Mesothelial cell of epicardium (in vitro differentiated cells): ENCODE measurements around the gene ZNF630. TPM values are rescaled to one million over a fixed set of nuclear protein-coding genes. Genes with fewer than 3 reads are reported as not detected.
"Not testable (repeated sequence)": the region's sequence is repeated elsewhere in the genome, so short reads cannot be mapped to it uniquely, and the experiment has no call there.

Source experiments
- DNase-seq, 2 experiments: peaks; one replicate each; pipeline ENCODE4 v3.0.0; 2021; ENCODE audit warnings: low spot score in 2 of 2; ENCODE audit not compliant: unreplicated experiment in 2 of 2
- H3K27ac Mint-ChIP-seq: 2 replicates; pipeline ENCODE4 v1.8.0; 2021; ENCODE audit warnings: mixed read lengths
- H3K27me3 Mint-ChIP-seq: 2 replicates; pipeline ENCODE4 v1.8.0; 2021; ENCODE audit warnings: low read depth, mixed read lengths
- H3K36me3 Mint-ChIP-seq: 2 replicates; pipeline ENCODE4 v1.8.0; 2021; ENCODE audit warnings: mixed read lengths
- H3K4me1 Mint-ChIP-seq: 2 replicates; pipeline ENCODE4 v1.8.0; 2021; ENCODE audit warnings: mixed read lengths
- H3K4me3 Mint-ChIP-seq: 2 replicates; pipeline ENCODE4 v1.8.0; 2021; ENCODE audit warnings: mild to moderate bottlenecking, moderate library complexity, mixed read lengths
- H3K9me3 Mint-ChIP-seq: 2 replicates; pipeline ENCODE4 v1.8.0; 2021; ENCODE audit warnings: mixed read lengths
- CTCF ChIP-seq: fragments of 200-600 bp; sonication (generic); IDR thresholded peaks from one replicate; pipeline ENCODE4 v1.5.0; 2021; ENCODE audit warnings: antibody characterized with exemption; ENCODE audit not compliant: unreplicated experiment
- total RNA-seq: library from RNA; stranded (reverse); gene quantifications from 3 replicates; pipeline ENCODE4 v1.2.1, GENCODE V29; 2021

Gene ZNF630
- 5.3 to 6.6 TPM (median 5.8 TPM) in 3 replicates for total RNA-seq

GRCh38 chrX:48071064-48071985, at the start of gene ZNF630:
Gene ZNF630, minus strand, starts transcription at chrX:48071640. Its CDS starts 4,754 bp downstream, at chrX:48066886.
- peak; percentile 46 to 65 for DNase-seq
- H3K27ac Mint-ChIP-seq: peak within 1 kb of the TSS; percentile 94
- peaks cover 13% of the 10 kb centered on the region for H3K4me1 Mint-ChIP-seq
- peak within 1 kb of the TSS; percentile 85 for H3K4me3 Mint-ChIP-seq
- no peaks in the 10 kb centered on the region for H3K27me3 Mint-ChIP-seq
- H3K9me3 Mint-ChIP-seq: peaks cover 17% of the 10 kb centered on the region
- H3K36me3 Mint-ChIP-seq: no peaks in the 10 kb centered on the region
- no peak for TF ChIP-seq CTCF

GRCh38 chrX:48107717-48108116, 36.3 kb upstream of the ZNF630 start:
- no peaks in the 10 kb centered on the region for H3K4me1 Mint-ChIP-seq
- no peaks in the 10 kb centered on the region for H3K27me3 Mint-ChIP-seq
- no peaks in the 10 kb centered on the region for H3K36me3 Mint-ChIP-seq
- no peak for DNase-seq
- H3K4me3 Mint-ChIP-seq: no peak overlapping the region
- peaks cover 23% of the 10 kb centered on the region for H3K9me3 Mint-ChIP-seq
- H3K27ac Mint-ChIP-seq: no peak overlapping the region
- TF ChIP-seq CTCF: no peak

- H3K9me3 Mint-ChIP-seq: peaks cover 31% of the 10 kb centered on the region
- no peak for TF ChIP-seq CTCF
- no peaks in the 10 kb centered on the region for H3K4me1 Mint-ChIP-seq
- H3K4me3 Mint-ChIP-seq: no peak overlapping the region
- H3K27ac Mint-ChIP-seq: no peak overlapping the region
- no peaks in the 10 kb centered on the region for H3K27me3 Mint-ChIP-seq
- no peaks in the 10 kb centered on the region for H3K36me3 Mint-ChIP-seq
- DNase-seq: no peak
Measured at GRCh38 chrX:48102874-48103374, 31.5 kb upstream of the ZNF630 start.

GRCh38 chrX:48101443-48101842, 30.0 kb upstream of the ZNF630 start:
- no peaks in the 10 kb centered on the region for H3K36me3 Mint-ChIP-seq
- no peaks in the 10 kb centered on the region for H3K27me3 Mint-ChIP-seq
- DNase-seq: no peak
- no peak for TF ChIP-seq CTCF
- H3K27ac Mint-ChIP-seq: no peak overlapping the region
- H3K4me3 Mint-ChIP-seq: no peak overlapping the region
- peaks cover 31% of the 10 kb centered on the region for H3K9me3 Mint-ChIP-seq
- no peaks in the 10 kb centered on the region for H3K4me1 Mint-ChIP-seq

GRCh38 chrX:48092558-48092957, 21.1 kb upstream of the ZNF630 start:
- not testable (repeated sequence) for DNase-seq, H3K36me3 Mint-ChIP-seq, H3K4me3 Mint-ChIP-seq, H3K9me3 Mint-ChIP-seq, H3K27me3 Mint-ChIP-seq, H3K27ac Mint-ChIP-seq, H3K4me1 Mint-ChIP-seq

GRCh38 chrX:48090123-48090522, 18.7 kb upstream of the ZNF630 start:
- no peak for TF ChIP-seq CTCF
- no peak overlapping the region for H3K4me3 Mint-ChIP-seq

More at GRCh38 chrX:48090123-48090522, 18.7 kb upstream of the ZNF630 start:
- no peak for DNase-seq
- Mint-ChIP-seq H3K27ac (no peak overlapping the region), H3K36me3 (no peaks in the 10 kb centered on the region), H3K4me1 (no peaks in the 10 kb centered on the region), H3K27me3 (no peaks in the 10 kb centered on the region), H3K9me3 (no peaks in the 10 kb centered on the region)
